Measurements from ENCODE around the gene CARD16.

The CARD16 gene

GRCh38 chr11:105005451-105005845 lies 39.7 kb downstream of the CARD16 start:
- Histone ChIP-seq H3K9ac (ENCODE audit: low read depth, low read length) (no peak overlapping the region), H3K4me1 (ENCODE audit: insufficient read depth, low read length) (peaks cover 7% of the 10 kb centered on the region), H3K27me3 (ENCODE audit: insufficient read depth, low read length) (no peaks in the 10 kb centered on the region), H3K36me3 (ENCODE audit: insufficient read depth, low read depth, low read length) (no peaks in the 10 kb centered on the region), H3K27ac (ENCODE audit: low read length) (no peak overlapping the region), H3K4me3 (ENCODE audit: low read length) (no peak overlapping the region), H3K9me3 (ENCODE audit: insufficient read depth, low read depth, low read length) (no peaks in the 10 kb centered on the region)

GRCh38 chr11:105004021-105004420 lies 41.1 kb downstream of the CARD16 start:
- no peak overlapping the region for H3K4me3 ChIP-seq (ENCODE audit: low read length)
- H3K36me3 ChIP-seq (ENCODE audit: insufficient read depth, low read depth, low read length) = no peaks in the 10 kb centered on the region
- H3K4me1 ChIP-seq (ENCODE audit: insufficient read depth, low read length) = peaks cover 7% of the 10 kb centered on the region
- no peaks in the 10 kb centered on the region for H3K27me3 ChIP-seq (ENCODE audit: insufficient read depth, low read length)
- no peak overlapping the region for H3K27ac ChIP-seq (ENCODE audit: low read length)
- H3K9ac ChIP-seq (ENCODE audit: low read depth, low read length) = no peak overlapping the region
- H3K9me3 ChIP-seq (ENCODE audit: insufficient read depth, low read depth, low read length) = no peaks in the 10 kb centered on the region

- no peaks in the 10 kb centered on the region for H3K27me3 ChIP-seq (ENCODE audit: insufficient read depth, low read length)
These were observed 42.0 kb downstream of the CARD16 start for GRCh38 chr11:105003151-105003550.

GRCh38 chr11:105000797-105001196 lies 44.3 kb downstream of the CARD16 start:
- H3K36me3 ChIP-seq (ENCODE audit: insufficient read depth, low read depth, low read length) = no peaks in the 10 kb centered on the region
- no peaks in the 10 kb centered on the region for H3K27me3 ChIP-seq (ENCODE audit: insufficient read depth, low read length)
- no peaks in the 10 kb centered on the region for H3K9me3 ChIP-seq (ENCODE audit: insufficient read depth, low read depth, low read length)
- no peak overlapping the region for H3K27ac ChIP-seq (ENCODE audit: low read length)
- H3K9ac ChIP-seq (ENCODE audit: low read depth, low read length) = no peak overlapping the region
- H3K4me1 ChIP-seq (ENCODE audit: insufficient read depth, low read length) = peaks cover 7% of the 10 kb centered on the region
- H3K4me3 ChIP-seq (ENCODE audit: low read length) = no peak overlapping the region

More at GRCh38 chr11:105003151-105003550, 42.0 kb downstream of the CARD16 start:
- H3K4me3 ChIP-seq (ENCODE audit: low read length) = no peak overlapping the region
- no peaks in the 10 kb centered on the region for H3K9me3 ChIP-seq (ENCODE audit: insufficient read depth, low read depth, low read length)
- H3K4me1 ChIP-seq (ENCODE audit: insufficient read depth, low read length) = peaks cover 7% of the 10 kb centered on the region
- H3K36me3 ChIP-seq (ENCODE audit: insufficient read depth, low read depth, low read length) = no peaks in the 10 kb centered on the region
- H3K9ac ChIP-seq (ENCODE audit: low read depth, low read length) = no peak overlapping the region
- no peak overlapping the region for H3K27ac ChIP-seq (ENCODE audit: low read length)

GRCh38 chr11:105000167-105000566 lies 45.0 kb downstream of the CARD16 start:
- H3K36me3 ChIP-seq (ENCODE audit: insufficient read depth, low read depth, low read length) = no peaks in the 10 kb centered on the region

GRCh38 chr11:104999721-105000120 lies 45.4 kb downstream of the CARD16 start:
- Histone ChIP-seq H3K4me3 (ENCODE audit: low read length) (no peak overlapping the region), H3K9ac (ENCODE audit: low read depth, low read length) (no peak overlapping the region), H3K27ac (ENCODE audit: low read length) (no peak overlapping the region), H3K9me3 (ENCODE audit: insufficient read depth, low read depth, low read length) (no peaks in the 10 kb centered on the region), H3K27me3 (ENCODE audit: insufficient read depth, low read length) (no peaks in the 10 kb centered on the region), H3K36me3 (ENCODE audit: insufficient read depth, low read depth, low read length) (no peaks in the 10 kb centered on the region), H3K4me1 (ENCODE audit: insufficient read depth, low read length) (no peaks in the 10 kb centered on the region)

More at GRCh38 chr11:105000167-105000566, 45.0 kb downstream of the CARD16 start:
- no peaks in the 10 kb centered on the region for H3K27me3 ChIP-seq (ENCODE audit: insufficient read depth, low read length)
- H3K9me3 ChIP-seq (ENCODE audit: insufficient read depth, low read depth, low read length) = no peaks in the 10 kb centered on the region
- H3K4me3 ChIP-seq (ENCODE audit: low read length) = no peak overlapping the region
- H3K9ac ChIP-seq (ENCODE audit: low read depth, low read length) = no peak overlapping the region
- peaks cover 2% of the 10 kb centered on the region; the same call in 1 of the 2 replicates for H3K4me1 ChIP-seq (ENCODE audit: insufficient read depth, low read length)
- H3K27ac ChIP-seq (ENCODE audit: low read length) = no peak overlapping the region

GRCh38 chr11:104997288-104997687 lies 47.8 kb downstream of the CARD16 start:
- no peak overlapping the region for H3K4me3 ChIP-seq (ENCODE audit: low read length)
- no peaks in the 10 kb centered on the region for H3K9me3 ChIP-seq (ENCODE audit: insufficient read depth, low read depth, low read length)
- no peaks in the 10 kb centered on the region for H3K36me3 ChIP-seq (ENCODE audit: insufficient read depth, low read depth, low read length)
- no peak overlapping the region for H3K9ac ChIP-seq (ENCODE audit: low read depth, low read length)
- H3K27me3 ChIP-seq (ENCODE audit: insufficient read depth, low read length) = no peaks in the 10 kb centered on the region
- H3K27ac ChIP-seq (ENCODE audit: low read length) = no peak overlapping the region
- H3K4me1 ChIP-seq (ENCODE audit: insufficient read depth, low read length) = no peaks in the 10 kb centered on the region

- Histone ChIP-seq H3K4me3 (ENCODE audit: low read length) (no peak overlapping the region), H3K27ac (ENCODE audit: low read length) (no peak overlapping the region), H3K9ac (ENCODE audit: low read depth, low read length) (no peak overlapping the region), H3K9me3 (ENCODE audit: insufficient read depth, low read depth, low read length) (no peaks in the 10 kb centered on the region), H3K36me3 (ENCODE audit: insufficient read depth, low read depth, low read length) (no peaks in the 10 kb centered on the region), H3K27me3 (ENCODE audit: insufficient read depth, low read length) (no peaks in the 10 kb centered on the region), H3K4me1 (ENCODE audit: insufficient read depth, low read length) (no peaks in the 10 kb centered on the region)
These were observed 50.1 kb downstream of the CARD16 start for GRCh38 chr11:104995001-104995408.

GRCh38 chr11:104992781-104993180 lies 52.4 kb downstream of the CARD16 start:
- H3K36me3 ChIP-seq (ENCODE audit: insufficient read depth, low read depth, low read length) = no peaks in the 10 kb centered on the region
- H3K9ac ChIP-seq (ENCODE audit: low read depth, low read length) = no peak overlapping the region
- H3K27ac ChIP-seq (ENCODE audit: low read length) = no peak overlapping the region
- no peaks in the 10 kb centered on the region for H3K27me3 ChIP-seq (ENCODE audit: insufficient read depth, low read length)
- no peaks in the 10 kb centered on the region for H3K4me1 ChIP-seq (ENCODE audit: insufficient read depth, low read length)
- no peak overlapping the region for H3K4me3 ChIP-seq (ENCODE audit: low read length)
- no peaks in the 10 kb centered on the region for H3K9me3 ChIP-seq (ENCODE audit: insufficient read depth, low read depth, low read length)

GRCh38 chr11:104991994-104992393 lies 53.1 kb downstream of the CARD16 start:
- no peaks in the 10 kb centered on the region for H3K27me3 ChIP-seq (ENCODE audit: insufficient read depth, low read length)

More at GRCh38 chr11:104991994-104992393, 53.1 kb downstream of the CARD16 start:
- no peaks in the 10 kb centered on the region for H3K36me3 ChIP-seq (ENCODE audit: insufficient read depth, low read depth, low read length)
- H3K4me1 ChIP-seq (ENCODE audit: insufficient read depth, low read length) = no peaks in the 10 kb centered on the region
- H3K9ac ChIP-seq (ENCODE audit: low read depth, low read length) = no peak overlapping the region
- H3K9me3 ChIP-seq (ENCODE audit: insufficient read depth, low read depth, low read length) = no peaks in the 10 kb centered on the region
- H3K27ac ChIP-seq (ENCODE audit: low read length) = no peak overlapping the region
- H3K4me3 ChIP-seq (ENCODE audit: low read length) = no peak overlapping the region
